Stimulated activated naive CD8-positive, alpha-beta T cell treated with anti-CD3 and anti-CD28 coated beads, Interleukin-15, amount 100 ng/mL, for 72 hours (primary cell): ENCODE results near the gene PKD1L1.
"Not testable (repeated sequence)": the region's sequence is repeated elsewhere in the genome, so short reads cannot be mapped to it uniquely, and the experiment has no call there.

Experiments
- ATAC-seq: fragments of 150-1000 bp; cut with Tn5 transposase; 2 replicates; pipeline ENCODE4 v1.10.0; 2021; ENCODE audit warnings: mild to moderate bottlenecking, moderate library complexity
- DNase-seq, 2 donors: peaks; one replicate each; pipeline ENCODE4 v3.0.0; 2021 to 2022
- H3K27ac Mint-ChIP-seq, 2 donors: one replicate each; pipeline ENCODE4 v1.8.0; 2022; ENCODE audit warnings: mild to moderate bottlenecking in 2 of 2, mixed read lengths in 2 of 2, moderate library complexity in 2 of 2
- H3K27me3 Mint-ChIP-seq: one replicate; pipeline ENCODE4 v1.8.0; 2022; ENCODE audit warnings: mixed read lengths
- H3K4me1 Mint-ChIP-seq: one replicate; pipeline ENCODE4 v1.8.0; 2022; ENCODE audit warnings: mild to moderate bottlenecking, mixed read lengths
- H3K4me3 Mint-ChIP-seq, 2 donors: one replicate each; pipeline ENCODE4 v1.8.0; 2022; ENCODE audit warnings: mild to moderate bottlenecking in 2 of 2, mixed read lengths in 2 of 2, moderate library complexity in 1 of 2
- H3K9me3 Mint-ChIP-seq, 2 donors: one replicate each; pipeline ENCODE4 v1.8.0; 2022; ENCODE audit warnings: mixed read lengths in 2 of 2

PKD1L1 gene

GRCh38 chr7:47946581-47947354, 1.5 kb downstream of the PKD1L1 start:
- H3K27me3 Mint-ChIP-seq = no peaks in the 10 kb centered on the region
- H3K4me3 Mint-ChIP-seq = no peak overlapping the region
- no peak for DNase-seq
- no peak overlapping the region for H3K27ac Mint-ChIP-seq
- ATAC-seq = peak; percentile 68
- H3K9me3 Mint-ChIP-seq = no peaks in the 10 kb centered on the region
- H3K4me1 Mint-ChIP-seq = no peaks in the 10 kb centered on the region

- Mint-ChIP-seq H3K4me1 (no peaks in the 10 kb centered on the region), H3K27me3 (no peaks in the 10 kb centered on the region), H3K27ac (no peak overlapping the region), H3K4me3 (no peak overlapping the region), H3K9me3 (no peaks in the 10 kb centered on the region)
- DNase-seq (peak; percentile 56 to 61), ATAC-seq (no peak)
Measured at GRCh38 chr7:47945261-47946015, 2.8 kb downstream of the PKD1L1 start.

GRCh38 chr7:47944536-47945260, 3.6 kb downstream of the PKD1L1 start:
- H3K27me3 Mint-ChIP-seq = no peaks in the 10 kb centered on the region
- ATAC-seq (no peak), DNase-seq (no peak)
- no peaks in the 10 kb centered on the region for H3K4me1 Mint-ChIP-seq
- no peak overlapping the region for H3K27ac Mint-ChIP-seq
- H3K9me3 Mint-ChIP-seq = no peaks in the 10 kb centered on the region
- no peak overlapping the region for H3K4me3 Mint-ChIP-seq

- no peak overlapping the region for H3K27ac Mint-ChIP-seq
- ATAC-seq (no peak), DNase-seq (no peak)
- no peak overlapping the region for H3K4me3 Mint-ChIP-seq
- H3K9me3 Mint-ChIP-seq = no peaks in the 10 kb centered on the region
- no peaks in the 10 kb centered on the region for H3K4me1 Mint-ChIP-seq
- H3K27me3 Mint-ChIP-seq = no peaks in the 10 kb centered on the region
Measured at GRCh38 chr7:47943676-47944474, 4.4 kb downstream of the PKD1L1 start.

GRCh38 chr7:47942651-47943050, 5.6 kb downstream of the PKD1L1 start:
- H3K27ac Mint-ChIP-seq, H3K27me3 Mint-ChIP-seq, DNase-seq, ATAC-seq, H3K9me3 Mint-ChIP-seq, H3K4me1 Mint-ChIP-seq, H3K4me3 Mint-ChIP-seq: not testable (repeated sequence)

- Mint-ChIP-seq H3K27ac (peak overlapping the region in 1 of 2 donors; percentile 16), H3K27me3 (no peaks in the 10 kb centered on the region), H3K4me3 (no peak overlapping the region), H3K4me1 (no peaks in the 10 kb centered on the region), H3K9me3 (no peaks in the 10 kb centered on the region)
- DNase-seq (no peak), ATAC-seq (no peak)
Measured at GRCh38 chr7:47942132-47942531, 6.1 kb downstream of the PKD1L1 start.

GRCh38 chr7:47941136-47941844, 7.0 kb downstream of the PKD1L1 start:
- ATAC-seq (no peak), DNase-seq (no peak)
- H3K4me3 Mint-ChIP-seq = no peak overlapping the region
- no peak overlapping the region for H3K27ac Mint-ChIP-seq
- no peaks in the 10 kb centered on the region for H3K27me3 Mint-ChIP-seq
- H3K9me3 Mint-ChIP-seq = no peaks in the 10 kb centered on the region
- no peaks in the 10 kb centered on the region for H3K4me1 Mint-ChIP-seq

GRCh38 chr7:47940088-47941013, 7.9 kb downstream of the PKD1L1 start:
- DNase-seq (no peak), ATAC-seq (no peak)
- Mint-ChIP-seq H3K4me1 (no peaks in the 10 kb centered on the region), H3K27me3 (no peaks in the 10 kb centered on the region), H3K4me3 (no peak overlapping the region), H3K27ac (peak overlapping the region in 1 of 2 donors; percentile 27), H3K9me3 (no peaks in the 10 kb centered on the region)

- Mint-ChIP-seq H3K9me3 (no peaks in the 10 kb centered on the region), H3K27ac (peak overlapping the region in 1 of 2 donors; percentile 27), H3K27me3 (no peaks in the 10 kb centered on the region), H3K4me3 (no peak overlapping the region), H3K4me1 (no peaks in the 10 kb centered on the region)
- peak; percentile 67 for ATAC-seq
- no peak for DNase-seq
Measured at GRCh38 chr7:47939425-47940036, 8.7 kb downstream of the PKD1L1 start.

GRCh38 chr7:47938574-47939165, 9.6 kb downstream of the PKD1L1 start:
- no peaks in the 10 kb centered on the region for H3K9me3 Mint-ChIP-seq
- no peaks in the 10 kb centered on the region for H3K4me1 Mint-ChIP-seq
- H3K4me3 Mint-ChIP-seq = no peak overlapping the region
- DNase-seq (no peak), ATAC-seq (no peak)
- H3K27ac Mint-ChIP-seq = no peak overlapping the region
- H3K27me3 Mint-ChIP-seq = no peaks in the 10 kb centered on the region

GRCh38 chr7:47937711-47938573, 10.3 kb downstream of the PKD1L1 start:
- no peak overlapping the region for H3K27ac Mint-ChIP-seq
- H3K27me3 Mint-ChIP-seq = no peaks in the 10 kb centered on the region
- no peak overlapping the region for H3K4me3 Mint-ChIP-seq
- no peaks in the 10 kb centered on the region for H3K9me3 Mint-ChIP-seq
- no peaks in the 10 kb centered on the region for H3K4me1 Mint-ChIP-seq
- ATAC-seq (no peak), DNase-seq (no peak)

- H3K4me1 Mint-ChIP-seq = no peaks in the 10 kb centered on the region
- ATAC-seq (peak; percentile 78), DNase-seq (peak in 1 of 2 donors; percentile 29)
- peak overlapping the region in 1 of 2 donors; percentile 24 for H3K27ac Mint-ChIP-seq
- H3K4me3 Mint-ChIP-seq = peak overlapping the region in 1 of 2 donors; percentile 20
- H3K9me3 Mint-ChIP-seq = no peaks in the 10 kb centered on the region
- H3K27me3 Mint-ChIP-seq = no peaks in the 10 kb centered on the region
Measured at GRCh38 chr7:47937065-47937687, 11.1 kb downstream of the PKD1L1 start.
